ENCODE measurements around the gene SLC2A9.

Gene SLC2A9

DNA sequence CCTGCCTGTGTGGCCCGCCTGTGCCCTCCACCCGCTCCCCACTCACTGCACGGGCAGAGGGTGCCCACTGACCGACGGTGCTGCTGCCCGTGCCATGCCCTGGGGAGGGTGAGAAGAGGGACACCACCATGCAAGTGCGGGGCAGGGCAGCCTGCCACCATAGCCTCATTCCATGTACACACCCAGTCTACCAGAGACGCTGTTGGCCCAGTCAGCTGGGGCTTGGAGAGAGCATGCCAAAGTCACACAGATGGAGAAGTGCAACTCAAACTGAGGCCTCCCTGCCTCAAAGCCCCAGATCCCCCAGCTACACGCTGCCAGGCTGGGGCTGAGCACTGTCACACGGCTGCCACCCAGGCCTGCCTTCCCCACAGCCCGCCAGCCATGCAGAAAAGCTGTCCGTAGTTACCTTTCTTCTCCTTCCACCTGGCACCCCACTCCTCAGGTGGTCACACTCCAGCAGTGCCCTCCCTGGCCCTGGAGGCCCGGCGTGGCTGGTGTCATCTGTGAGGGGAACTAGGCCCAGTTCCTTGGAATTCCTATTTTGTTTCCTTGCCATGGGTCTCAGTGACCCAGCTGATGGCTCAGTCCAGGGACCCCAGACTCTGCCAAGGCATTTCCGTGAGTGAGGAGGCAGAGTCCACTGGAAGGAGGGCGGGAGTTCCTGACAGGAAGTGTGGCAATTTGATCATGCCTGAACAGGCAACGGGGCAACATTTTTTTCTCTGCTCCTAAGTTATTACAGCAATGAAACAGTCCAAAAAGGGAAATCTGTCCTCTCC is at the start of gene SLC2A9:
Gene SLC2A9 (minus strand): TSS at position 627 of the 782 bp plus-strand sequence. CDS start 68 bp downstream, at position 559.
- peak in 1 of 51 donors; percentile 38 for DNase-seq

- DNase-seq = no peak
These were observed 47.9 kb upstream of the SLC2A9 start for GRCh38 chr4:10069075-10069642.

DNA sequence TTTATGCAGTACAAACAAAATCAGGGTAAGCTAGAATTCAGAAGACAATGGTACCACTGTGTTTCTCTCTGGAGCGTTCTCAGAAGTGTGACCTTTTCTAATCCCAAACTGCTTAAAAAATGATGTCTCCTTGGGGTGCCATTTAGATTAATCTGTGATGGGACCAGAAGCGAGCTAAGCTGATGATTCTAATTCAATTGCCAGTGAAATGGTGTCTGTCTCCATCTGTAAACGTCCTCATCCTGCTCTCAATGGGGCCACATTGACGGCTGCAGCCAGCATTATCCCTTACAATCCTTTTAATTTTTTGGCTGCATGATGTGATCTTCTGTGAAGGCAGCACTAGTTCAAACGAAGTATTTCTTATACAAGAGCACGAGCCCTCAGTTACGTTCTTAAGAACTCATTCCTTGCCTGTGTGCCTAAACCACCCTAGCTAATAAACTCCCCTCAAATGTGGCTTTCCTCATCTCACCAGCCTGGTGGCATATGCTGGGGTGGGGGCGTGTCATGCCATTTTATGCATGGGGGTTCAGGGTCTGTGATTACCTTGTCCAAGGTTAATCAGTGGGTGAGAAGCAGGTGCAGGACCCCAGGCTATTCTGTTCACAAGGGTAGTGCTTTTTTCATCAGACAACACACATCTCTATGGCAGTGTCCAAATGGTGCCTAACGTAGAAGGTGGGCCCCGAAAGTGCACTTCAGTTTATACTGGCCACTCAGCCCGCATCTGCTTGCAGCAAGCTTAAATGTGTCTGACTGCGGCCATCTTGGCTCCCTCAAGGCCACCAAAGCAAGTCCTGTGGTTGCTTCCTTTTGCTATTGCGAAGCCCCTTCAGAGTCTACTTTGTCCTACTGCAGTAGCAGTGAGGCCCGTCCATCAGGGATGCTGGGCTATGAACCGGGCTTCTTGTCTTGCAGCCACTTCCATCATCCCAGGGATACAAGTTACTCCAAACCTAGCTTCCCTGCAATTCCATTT is 45.7 kb upstream of the SLC2A9 start:
- DNase-seq = no peak

DNA sequence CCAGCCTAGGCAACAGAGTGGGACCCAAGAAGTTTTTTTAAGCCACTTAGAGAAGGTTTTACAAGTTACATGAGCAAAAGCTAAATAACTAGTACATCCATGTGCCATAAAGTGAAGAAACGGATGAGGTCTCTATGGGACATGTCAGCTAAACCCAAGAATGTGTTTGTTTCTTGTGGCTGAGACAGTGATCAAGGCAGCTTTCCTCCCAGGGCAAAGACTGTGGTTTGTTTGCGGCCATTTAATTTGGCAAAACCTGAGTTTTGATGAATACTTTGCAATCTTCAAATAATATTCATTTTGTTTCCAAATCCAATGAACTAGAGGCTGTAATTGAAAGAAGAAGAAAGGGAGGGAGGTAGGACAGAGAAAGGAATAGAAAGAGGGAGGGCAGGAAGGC is 44.9 kb upstream of the SLC2A9 start:
- no peak for DNase-seq

DNA sequence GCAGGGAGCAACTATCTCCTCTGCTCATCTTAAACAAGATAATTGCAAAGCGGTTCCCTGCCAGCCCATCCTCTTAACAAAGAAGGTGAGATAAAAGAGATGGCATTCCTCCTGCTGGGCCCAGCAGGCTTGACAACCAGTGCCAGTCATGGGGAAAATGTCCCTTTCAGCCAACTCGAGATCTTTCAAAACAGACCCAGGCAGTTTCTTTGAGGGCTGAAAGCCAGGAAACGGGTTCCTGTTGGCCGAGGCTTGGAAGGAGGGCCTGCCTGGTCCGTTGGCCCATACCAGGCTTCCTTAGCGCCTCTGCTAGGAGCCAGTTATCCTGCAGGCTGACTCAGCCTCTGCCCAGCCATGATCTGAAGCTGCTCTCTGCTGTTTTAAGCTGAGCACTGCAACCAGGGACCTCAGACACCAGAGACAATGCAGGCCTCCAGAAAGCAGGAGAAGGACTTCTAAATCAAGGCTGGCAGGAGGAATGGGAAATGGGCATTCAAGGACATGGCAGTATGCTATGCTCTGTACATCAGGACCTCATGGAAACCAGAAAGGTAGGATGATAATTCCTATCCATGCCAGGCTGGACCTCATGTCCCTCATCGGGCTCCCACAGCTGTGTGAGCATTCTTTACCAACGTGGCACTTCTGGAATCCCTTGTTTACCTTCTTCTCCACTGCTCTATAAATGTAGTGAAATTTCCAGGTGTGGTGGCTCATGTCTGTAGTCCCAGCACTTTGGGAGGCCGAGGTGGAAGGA is 42.4 kb upstream of the SLC2A9 start:
- DNase-seq = peak in 45 of 51 donors; percentile 24 to 91 (median 73)

- DNase-seq = no peak
These were observed 40.5 kb upstream of the SLC2A9 start for GRCh38 chr4:10061650-10062415.

GRCh38 chr4:10058371-10058770 is 37.1 kb upstream of the SLC2A9 start:
- DNase-seq = no peak

DNA sequence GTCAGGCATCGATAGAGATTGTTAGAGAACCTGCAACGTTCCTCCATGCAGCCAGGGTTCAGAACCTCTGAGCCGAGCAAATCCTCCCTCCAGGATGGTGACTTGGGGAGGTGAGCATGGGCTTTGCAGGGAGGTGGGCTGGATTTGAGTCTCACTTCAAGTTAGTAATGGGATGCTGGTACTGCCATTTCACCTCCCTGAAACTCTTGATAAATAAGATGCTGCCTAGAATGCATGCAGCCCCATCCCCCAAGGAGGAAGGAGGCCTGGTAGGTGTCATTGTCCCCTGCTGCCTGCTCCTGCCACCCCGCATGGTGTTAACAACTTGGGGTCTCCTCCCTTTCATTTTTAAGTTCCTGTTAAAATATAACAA is 35.7 kb upstream of the SLC2A9 start:
- no peak for DNase-seq

DNA sequence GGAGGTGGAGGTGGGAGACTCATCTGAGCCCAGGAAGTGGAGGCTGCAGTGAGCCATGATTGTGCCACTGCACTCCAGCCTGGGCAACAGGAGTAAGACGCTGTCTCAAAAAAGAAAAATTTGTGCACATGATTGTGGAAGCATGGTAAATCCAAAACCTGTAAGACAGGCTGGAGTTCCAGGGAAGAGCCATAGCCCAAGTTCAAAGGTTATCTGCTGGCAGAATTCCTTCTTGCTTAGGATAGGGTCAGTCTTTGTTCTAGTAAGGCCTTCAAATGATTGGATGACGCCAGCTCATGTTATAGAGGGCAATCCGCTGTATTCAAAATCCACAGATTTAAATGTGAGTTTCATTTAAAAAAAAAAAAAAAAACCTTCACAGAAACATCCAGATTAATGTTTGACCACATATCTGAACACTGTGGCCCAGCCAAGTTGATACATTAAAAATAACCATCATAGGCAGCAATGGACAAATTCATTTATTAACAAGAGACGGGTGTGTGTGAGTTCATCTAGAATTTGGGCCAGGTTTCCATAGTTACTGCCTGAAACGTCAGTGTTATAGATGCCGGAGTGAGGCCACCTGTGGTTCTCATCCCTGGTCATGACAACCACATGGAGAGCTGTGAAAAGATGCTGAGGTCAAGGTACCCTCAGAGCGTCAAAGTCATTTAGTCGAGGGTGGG is 35.2 kb upstream of the SLC2A9 start:
- DNase-seq = no peak

DNA sequence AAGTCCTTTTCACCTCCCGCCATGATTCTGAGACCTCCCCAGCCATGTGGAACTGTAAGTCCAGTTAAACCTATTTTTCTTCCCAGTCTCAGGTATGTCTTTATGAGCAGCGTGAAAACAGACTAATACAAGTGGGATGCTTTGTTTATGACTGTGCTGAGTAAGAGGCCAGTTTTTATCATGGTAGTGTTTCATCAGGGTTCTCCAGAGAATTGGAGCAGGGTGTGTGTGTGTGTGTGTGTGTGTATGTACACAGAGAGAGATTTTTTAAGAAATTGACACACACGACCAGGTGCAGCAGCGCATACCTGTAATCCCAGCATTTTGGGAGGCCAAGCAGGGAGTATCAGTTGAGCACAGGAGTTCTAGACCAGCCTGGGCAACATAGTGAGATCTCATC is 34.6 kb upstream of the SLC2A9 start:
- no peak for DNase-seq

DNA sequence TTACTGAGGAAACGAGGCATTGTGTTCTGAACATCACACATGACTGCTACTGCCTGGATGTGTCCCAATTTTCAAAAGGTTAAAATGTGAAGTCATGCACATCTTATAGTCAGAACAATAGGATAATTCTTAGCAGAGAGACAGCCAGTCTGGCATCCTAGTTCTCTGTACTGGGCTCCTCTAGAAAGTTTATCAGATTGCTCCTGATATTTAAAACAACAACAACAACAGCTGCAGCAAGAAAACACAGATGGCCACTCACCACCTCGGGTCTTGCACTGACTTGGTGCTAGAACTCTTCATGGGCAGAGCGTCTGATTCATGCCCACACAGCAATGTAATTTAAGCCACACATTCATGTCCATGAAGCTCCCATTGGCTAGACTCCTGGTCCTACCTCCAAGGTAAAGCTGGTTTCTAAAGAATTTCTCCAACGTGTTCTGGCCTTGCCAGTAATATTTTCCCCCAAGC is 33.3 kb upstream of the SLC2A9 start:
- DNase-seq = no peak

- DNase-seq = no peak
These were observed 32.5 kb upstream of the SLC2A9 start for GRCh38 chr4:10053635-10054453.

DNA sequence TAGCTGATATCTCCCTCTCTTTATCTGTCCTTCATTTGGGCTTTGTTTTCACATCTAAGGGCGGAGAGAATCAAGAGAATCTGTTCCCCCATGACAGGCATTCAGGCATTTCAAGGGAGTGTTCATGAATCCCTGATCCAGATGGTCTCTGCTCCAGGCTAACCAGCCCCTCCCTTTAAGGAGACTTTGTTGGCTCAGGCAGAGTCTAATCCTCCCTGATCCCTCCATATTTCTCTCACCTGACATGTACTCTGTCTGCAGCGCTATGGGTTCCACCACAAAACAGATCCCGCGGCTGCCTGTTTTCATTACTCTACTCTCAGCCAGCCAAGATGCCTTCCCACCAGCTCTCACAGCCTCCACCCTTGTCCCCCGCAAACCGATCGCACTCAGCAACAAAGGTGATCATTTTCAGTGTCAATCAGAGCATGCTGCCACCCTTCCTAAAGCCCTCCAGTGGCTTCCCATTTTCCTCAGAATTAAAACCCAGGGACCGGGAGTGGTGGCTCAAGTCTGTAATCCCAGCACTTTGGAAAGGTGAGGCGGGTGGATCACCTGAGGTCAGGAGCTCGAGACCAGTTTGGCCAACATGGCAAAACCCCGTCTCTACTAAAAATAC is 30.3 kb upstream of the SLC2A9 start:
- DNase-seq = no peak

DNA sequence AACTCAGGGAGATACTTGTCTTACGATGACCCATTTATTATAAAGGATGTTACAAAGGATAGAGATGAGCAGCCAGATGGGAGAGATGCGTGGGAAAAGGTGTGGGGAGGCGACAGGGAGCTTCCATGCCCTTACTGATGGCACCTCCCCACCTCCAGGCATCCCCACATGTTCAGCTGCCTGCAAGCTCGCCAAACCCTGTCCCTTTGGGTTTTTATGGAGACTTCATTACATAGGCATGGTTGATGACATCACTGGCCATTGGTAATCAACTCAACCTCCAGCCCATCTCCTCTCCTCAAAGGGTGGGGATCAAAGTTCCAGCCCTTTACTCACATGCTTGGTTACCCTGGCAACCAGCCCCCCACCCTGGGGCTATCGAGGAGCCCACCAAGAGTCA is 29.4 kb upstream of the SLC2A9 start:
- no peak for DNase-seq

DNA sequence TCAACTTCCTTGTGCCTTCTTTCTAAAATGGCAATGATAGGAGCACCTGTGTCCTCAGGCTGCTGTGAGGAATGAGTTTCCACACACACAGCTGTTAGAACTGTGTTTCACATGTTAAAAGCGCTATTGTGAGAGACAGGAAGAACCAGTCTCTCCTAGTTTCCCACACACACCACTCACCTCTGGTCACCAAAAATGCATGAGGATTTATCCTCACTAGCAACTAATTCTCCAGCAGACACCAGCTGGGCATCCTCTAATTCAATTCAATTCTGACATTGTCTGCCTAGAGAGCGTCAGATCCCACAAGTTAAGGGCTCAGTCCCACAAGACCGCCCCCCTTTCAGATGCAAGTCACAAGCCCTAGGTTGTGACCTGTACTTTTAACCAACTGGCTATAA is 29.0 kb upstream of the SLC2A9 start:
- no peak for DNase-seq

GRCh38 chr4:10048941-10049697 is 27.8 kb upstream of the SLC2A9 start:
- no peak for DNase-seq

DNA sequence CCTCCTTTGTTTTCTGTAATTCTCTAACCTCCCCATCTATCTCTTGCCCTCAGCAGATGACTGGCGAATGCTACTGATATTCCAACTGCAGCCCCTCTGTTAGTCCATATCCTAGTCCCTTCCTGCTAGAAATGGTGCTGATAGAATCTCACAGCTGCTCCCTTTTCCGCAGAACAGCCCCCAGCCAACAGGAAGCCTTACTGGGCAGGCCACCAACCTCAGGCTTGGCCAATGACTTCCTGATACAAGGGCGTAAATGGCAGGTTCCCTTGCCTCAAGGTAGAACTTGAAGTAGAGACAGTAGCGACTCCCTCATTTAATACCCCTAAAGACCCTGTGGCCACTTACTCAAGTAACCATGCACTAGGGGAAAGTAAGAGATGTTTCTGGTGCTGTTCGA is 26.7 kb upstream of the SLC2A9 start:
- DNase-seq = no peak

DNA sequence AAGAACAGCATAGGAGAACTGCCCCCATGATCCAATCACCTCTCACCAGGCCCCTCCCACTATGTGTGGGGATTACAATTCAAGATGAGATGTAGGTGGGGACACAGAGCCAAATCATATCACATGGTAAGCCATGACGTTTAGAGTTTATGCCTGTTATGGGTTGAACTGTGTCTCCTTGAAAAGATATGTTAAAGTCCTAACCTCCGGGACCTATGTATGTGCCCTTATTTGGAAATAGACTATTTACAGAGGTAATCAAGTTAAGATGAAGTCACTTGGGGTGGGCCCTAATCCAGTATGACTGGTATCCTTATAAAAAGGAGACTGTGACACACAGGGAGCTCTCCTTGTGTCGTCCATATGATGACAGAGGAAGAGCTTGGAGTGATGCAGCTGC is 25.2 kb upstream of the SLC2A9 start:
- DNase-seq = no peak
